HUES48 (cell line): Measurements from ENCODE around the gene NHSL2.

Source experiments
- H3K27ac ChIP-seq: one replicate; pipeline ENCODE4 v1.7.0; 2013; ENCODE audit warnings: low read depth, low read length, inconsistent platforms
- H3K27me3 ChIP-seq: 2 replicates; pipeline ENCODE4 v1.6.1; 2013; ENCODE audit warnings: mild to moderate bottlenecking, low read length; ENCODE audit not compliant: control insufficient read depth, insufficient read depth
- H3K36me3 ChIP-seq: 2 replicates; pipeline ENCODE4 v1.6.1; 2013; ENCODE audit warnings: low read length; ENCODE audit not compliant: control insufficient read depth, insufficient read depth
- H3K4me1 ChIP-seq: 2 replicates; pipeline ENCODE4 v1.6.1; 2013; ENCODE audit warnings: mild to moderate bottlenecking, low read length; ENCODE audit not compliant: control insufficient read depth, insufficient read depth
- H3K4me3 ChIP-seq: 2 replicates; pipeline ENCODE4 v1.5.1; 2013; ENCODE audit warnings: mild to moderate bottlenecking, low read depth, low read length
- H3K9ac ChIP-seq: 2 replicates; pipeline ENCODE4 v1.6.1; 2013; ENCODE audit warnings: mild to moderate bottlenecking, low read depth, low read length, moderate library complexity
- H3K9me3 ChIP-seq: 2 replicates; pipeline ENCODE4 v1.6.1; 2013; ENCODE audit warnings: low read length; ENCODE audit not compliant: control insufficient read depth, insufficient read depth

Gene NHSL2

DNA sequence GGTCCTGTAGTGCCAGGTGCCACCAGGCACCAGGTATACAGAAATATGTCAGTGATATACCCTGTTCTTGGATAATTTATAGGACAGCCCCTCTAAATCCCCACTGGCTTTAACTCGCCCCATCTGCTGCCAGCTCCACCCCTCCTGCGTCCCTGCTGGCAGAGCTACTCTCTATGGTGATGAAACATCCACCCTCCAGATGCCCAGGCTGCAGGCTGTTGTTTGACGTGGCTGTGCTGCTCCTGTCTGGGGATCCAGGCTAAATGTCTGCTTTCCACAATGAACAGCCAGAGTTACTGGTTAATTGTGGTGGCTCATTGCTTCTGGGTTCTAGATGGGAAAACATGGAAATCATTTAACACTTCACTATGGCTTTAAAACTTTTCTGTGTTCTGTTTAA is 12.9 kb downstream of the NHSL2 start:
- no peaks in the 10 kb centered on the region for H3K27me3 ChIP-seq
- H3K4me3 ChIP-seq, result no peak overlapping the region
- no peak overlapping the region for H3K27ac ChIP-seq
- H3K36me3 ChIP-seq, result no peaks in the 10 kb centered on the region
- peaks cover 25% of the 10 kb centered on the region for H3K4me1 ChIP-seq
- peaks cover 9% of the 10 kb centered on the region for H3K9me3 ChIP-seq
- H3K9ac ChIP-seq, result no peak overlapping the region

DNA sequence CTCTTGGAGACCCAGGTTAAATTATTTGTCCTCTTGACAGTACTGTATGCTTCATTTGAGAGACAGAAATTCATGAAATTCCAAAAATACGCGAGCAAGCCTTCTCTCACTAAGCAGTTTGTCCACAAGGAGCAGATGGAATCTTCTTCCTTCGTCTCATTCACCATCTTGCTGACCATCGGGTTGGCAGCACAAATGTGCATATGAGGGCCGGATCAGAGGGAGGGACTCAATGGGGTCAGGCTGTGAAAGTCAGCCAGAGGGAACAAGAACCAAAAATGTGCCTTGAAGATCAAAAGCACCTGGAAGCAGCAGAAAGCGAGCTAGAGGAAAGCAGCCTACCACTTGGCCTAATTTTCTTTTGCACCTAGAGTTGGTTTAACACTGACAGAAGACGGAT is 16.4 kb downstream of the NHSL2 start:
- Histone ChIP-seq H3K9me3 (peaks cover 12% of the 10 kb centered on the region), H3K27ac (no peak overlapping the region), H3K4me3 (no peak overlapping the region), H3K36me3 (no peaks in the 10 kb centered on the region), H3K4me1 (peaks cover 11% of the 10 kb centered on the region; the same call in 1 of the 2 replicates), H3K27me3 (no peaks in the 10 kb centered on the region), H3K9ac (no peak overlapping the region)

DNA sequence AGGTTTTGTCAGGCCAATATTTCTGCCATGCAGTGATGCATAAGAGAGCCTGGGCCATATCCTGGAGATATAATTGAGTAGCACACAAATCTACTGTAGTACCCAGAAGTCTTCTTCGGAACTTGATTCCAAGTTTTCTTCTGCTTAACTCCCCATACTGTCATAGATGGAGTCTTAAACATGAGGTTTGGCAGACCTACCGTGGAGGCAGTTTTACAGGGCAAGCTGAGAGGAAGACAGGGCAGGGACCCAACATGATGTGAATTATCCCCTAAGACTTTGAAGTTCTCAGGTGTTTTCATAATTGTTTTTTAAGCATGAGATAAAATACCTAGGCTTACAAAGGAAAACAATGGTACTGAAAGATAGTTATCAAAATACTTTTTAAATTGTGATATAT is 18.2 kb downstream of the NHSL2 start:
- no peak overlapping the region for H3K27ac ChIP-seq
- H3K9me3 ChIP-seq, result peaks cover 12% of the 10 kb centered on the region
- no peaks in the 10 kb centered on the region for H3K36me3 ChIP-seq
- H3K4me3 ChIP-seq, result no peak overlapping the region
- H3K9ac ChIP-seq, result no peak overlapping the region
- no peaks in the 10 kb centered on the region for H3K27me3 ChIP-seq
- peaks cover 11% of the 10 kb centered on the region; the same call in 1 of the 2 replicates for H3K4me1 ChIP-seq

DNA sequence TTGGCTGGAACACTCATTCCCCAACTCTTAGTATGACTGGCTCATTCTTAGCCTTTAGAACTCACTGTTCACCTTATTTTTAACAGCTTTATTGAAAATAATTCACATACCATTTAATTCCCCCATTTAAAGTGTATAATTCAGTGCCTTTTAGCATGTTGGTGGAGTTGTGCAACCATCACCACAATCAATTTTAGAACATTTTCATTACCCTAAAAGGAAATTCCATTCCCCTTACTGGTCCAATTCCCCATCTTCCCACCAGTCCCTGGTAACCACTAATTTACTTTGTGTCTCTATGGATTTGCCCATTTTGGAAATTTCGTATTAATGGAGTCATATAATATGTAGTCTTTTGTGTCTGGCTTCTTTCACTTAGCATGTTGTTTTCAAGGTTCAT is 19.7 kb downstream of the NHSL2 start:
- Histone ChIP-seq H3K4me3 (no peak overlapping the region), H3K36me3 (no peaks in the 10 kb centered on the region), H3K27me3 (no peaks in the 10 kb centered on the region), H3K9me3 (peaks cover 12% of the 10 kb centered on the region), H3K27ac (no peak overlapping the region), H3K4me1 (peaks cover 10% of the 10 kb centered on the region), H3K9ac (no peak overlapping the region)

DNA sequence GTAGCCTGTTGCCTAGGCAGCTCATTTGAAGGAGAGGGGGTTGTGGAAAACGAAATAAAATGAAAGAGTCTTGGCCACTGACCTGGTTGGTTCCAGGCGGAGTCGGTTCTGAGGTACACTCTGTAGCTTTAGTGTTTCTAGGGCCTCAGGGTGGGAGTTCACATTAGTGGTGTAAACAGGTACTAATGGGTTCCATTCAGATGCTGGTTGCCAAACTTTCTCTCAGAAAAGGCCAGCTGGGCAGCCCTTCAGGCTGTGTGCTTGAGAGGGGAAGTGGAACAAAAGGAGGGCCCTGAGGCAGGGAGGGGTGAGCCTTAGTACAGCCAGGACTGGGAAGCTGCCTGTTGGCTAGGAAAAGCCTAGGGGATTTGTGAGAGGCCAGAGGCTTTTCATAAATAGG is 24.8 kb downstream of the NHSL2 start:
- no peak overlapping the region for H3K4me3 ChIP-seq
- no peaks in the 10 kb centered on the region for H3K27me3 ChIP-seq
- H3K27ac ChIP-seq, result peak overlapping the region; percentile 69
- H3K9ac ChIP-seq, result no peak overlapping the region
- no peaks in the 10 kb centered on the region for H3K36me3 ChIP-seq
- peaks cover 15% of the 10 kb centered on the region for H3K4me1 ChIP-seq
- peaks cover 5% of the 10 kb centered on the region for H3K9me3 ChIP-seq

DNA sequence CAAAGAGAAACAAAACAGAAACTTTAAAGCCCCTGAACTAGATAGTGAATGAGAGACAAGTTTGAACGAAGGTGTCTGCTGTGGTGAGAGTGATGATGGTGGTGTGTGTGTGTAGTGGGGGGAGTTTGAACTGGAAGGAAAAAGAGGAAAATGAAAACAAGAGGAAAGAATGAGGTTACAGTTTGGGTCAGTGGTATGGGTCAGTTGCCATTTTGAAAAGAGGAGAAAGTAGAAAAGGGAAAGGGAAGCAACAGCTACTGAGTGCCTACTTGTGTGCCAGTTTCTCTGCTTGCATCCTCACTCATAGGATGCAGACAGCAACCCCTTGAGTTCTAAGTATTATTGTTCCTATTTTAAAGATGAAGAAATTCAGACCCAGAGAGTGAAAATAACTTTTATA is 26.0 kb downstream of the NHSL2 start:
- Histone ChIP-seq H3K36me3 (no peaks in the 10 kb centered on the region), H3K9ac (no peak overlapping the region), H3K27ac (no peak overlapping the region), H3K27me3 (no peaks in the 10 kb centered on the region), H3K9me3 (peaks cover 5% of the 10 kb centered on the region), H3K4me1 (peaks cover 19% of the 10 kb centered on the region), H3K4me3 (no peak overlapping the region)

DNA sequence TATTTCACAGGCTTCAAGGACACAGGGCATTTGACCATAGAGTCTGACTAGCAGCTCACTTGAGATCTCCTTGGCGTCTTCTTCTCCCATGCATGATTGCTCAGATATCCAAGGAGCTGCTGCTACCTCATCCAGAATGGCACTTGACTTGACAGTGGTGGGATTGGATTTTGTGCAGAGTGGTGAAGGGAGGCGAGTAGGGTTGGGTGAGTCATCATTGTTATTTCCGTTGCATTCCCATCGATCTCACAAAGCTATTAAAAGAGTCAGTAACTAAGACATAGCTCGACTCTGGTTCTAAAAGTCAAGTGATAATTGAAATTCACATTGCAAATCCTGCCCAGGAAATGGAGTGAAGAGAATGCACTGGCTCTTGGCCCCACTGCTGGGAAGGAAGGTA is 27.7 kb downstream of the NHSL2 start:
- no peak overlapping the region for H3K9ac ChIP-seq
- H3K4me1 ChIP-seq, result peaks cover 30% of the 10 kb centered on the region
- H3K27ac ChIP-seq, result no peak overlapping the region
- H3K9me3 ChIP-seq, result peaks cover 5% of the 10 kb centered on the region
- H3K27me3 ChIP-seq, result no peaks in the 10 kb centered on the region
- H3K4me3 ChIP-seq, result no peak overlapping the region
- no peaks in the 10 kb centered on the region for H3K36me3 ChIP-seq

DNA sequence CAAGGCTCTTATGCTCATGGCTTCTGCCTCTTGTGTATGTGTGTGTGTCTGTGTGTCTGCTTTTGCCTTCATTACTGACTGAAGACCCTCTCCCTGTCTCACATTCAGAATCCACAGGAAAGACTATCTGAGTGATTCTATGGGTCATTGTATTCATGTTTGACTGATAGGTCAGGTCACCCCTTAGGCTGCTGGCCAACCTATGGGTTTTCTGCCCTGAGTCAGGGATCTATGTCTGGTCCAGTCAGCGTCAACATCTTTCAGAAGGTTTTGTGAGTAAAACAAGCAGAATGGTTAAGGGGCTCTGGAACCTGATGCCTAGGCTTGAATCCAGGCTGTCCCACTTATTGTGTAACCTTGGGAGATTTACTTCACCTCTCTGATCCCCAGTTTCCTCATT is 30.5 kb downstream of the NHSL2 start:
- no peaks in the 10 kb centered on the region for H3K27me3 ChIP-seq
- H3K9me3 ChIP-seq, result peaks cover 5% of the 10 kb centered on the region
- H3K9ac ChIP-seq, result no peak overlapping the region
- H3K27ac ChIP-seq, result no peak overlapping the region
- no peak overlapping the region for H3K4me3 ChIP-seq
- no peaks in the 10 kb centered on the region for H3K36me3 ChIP-seq
- H3K4me1 ChIP-seq, result peaks cover 23% of the 10 kb centered on the region

DNA sequence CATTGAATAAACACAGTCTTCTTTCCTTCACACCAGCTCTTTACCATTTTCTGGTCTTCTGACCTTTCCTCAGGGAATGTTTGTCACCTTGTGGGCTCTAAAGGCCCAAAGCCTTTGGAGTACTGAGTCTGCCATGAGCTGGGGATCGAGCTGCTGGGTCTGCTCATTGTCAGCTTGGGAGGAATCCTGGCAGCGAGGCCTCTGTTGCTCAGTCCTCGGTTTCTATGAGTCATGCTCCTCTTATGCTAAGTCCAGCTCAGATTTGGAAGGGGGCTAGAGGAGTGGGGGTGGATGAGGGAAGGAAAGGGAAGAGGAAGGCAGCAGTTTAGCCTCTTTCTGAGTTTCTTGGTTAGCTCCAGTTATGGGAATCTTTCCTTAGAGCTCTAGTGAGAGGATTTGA is 31.1 kb downstream of the NHSL2 start:
- peak overlapping the region; percentile 66 for H3K27ac ChIP-seq
- H3K4me1 ChIP-seq, result peaks cover 22% of the 10 kb centered on the region
- H3K4me3 ChIP-seq, result no peak overlapping the region
- no peaks in the 10 kb centered on the region for H3K27me3 ChIP-seq
- H3K9me3 ChIP-seq, result peaks cover 5% of the 10 kb centered on the region
- no peaks in the 10 kb centered on the region for H3K36me3 ChIP-seq
- no peak overlapping the region for H3K9ac ChIP-seq

DNA sequence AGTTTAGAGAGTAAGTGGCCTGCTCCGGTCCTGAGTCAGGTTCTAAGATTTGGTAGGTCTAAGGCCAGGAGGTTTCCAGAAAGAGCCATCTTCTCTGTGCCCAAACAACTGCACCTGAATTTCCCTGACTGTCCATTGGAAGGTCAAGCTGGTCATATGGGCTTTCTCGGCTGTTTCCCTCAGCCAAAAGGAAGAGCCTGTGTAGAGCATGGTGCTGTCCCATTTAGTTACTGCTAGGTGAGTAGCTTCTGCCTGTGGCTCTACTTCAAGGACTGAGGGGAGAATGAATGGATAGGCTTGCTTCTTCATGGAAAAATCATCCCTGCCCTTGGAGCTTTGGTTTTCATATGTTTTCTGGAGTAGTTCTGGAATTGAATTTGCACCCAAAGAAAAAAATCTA is 33.7 kb downstream of the NHSL2 start:
- Histone ChIP-seq H3K27me3 (no peaks in the 10 kb centered on the region), H3K9me3 (peaks cover 11% of the 10 kb centered on the region), H3K36me3 (no peaks in the 10 kb centered on the region), H3K27ac (no peak overlapping the region), H3K4me1 (peaks cover 22% of the 10 kb centered on the region), H3K4me3 (no peak overlapping the region), H3K9ac (no peak overlapping the region)

DNA sequence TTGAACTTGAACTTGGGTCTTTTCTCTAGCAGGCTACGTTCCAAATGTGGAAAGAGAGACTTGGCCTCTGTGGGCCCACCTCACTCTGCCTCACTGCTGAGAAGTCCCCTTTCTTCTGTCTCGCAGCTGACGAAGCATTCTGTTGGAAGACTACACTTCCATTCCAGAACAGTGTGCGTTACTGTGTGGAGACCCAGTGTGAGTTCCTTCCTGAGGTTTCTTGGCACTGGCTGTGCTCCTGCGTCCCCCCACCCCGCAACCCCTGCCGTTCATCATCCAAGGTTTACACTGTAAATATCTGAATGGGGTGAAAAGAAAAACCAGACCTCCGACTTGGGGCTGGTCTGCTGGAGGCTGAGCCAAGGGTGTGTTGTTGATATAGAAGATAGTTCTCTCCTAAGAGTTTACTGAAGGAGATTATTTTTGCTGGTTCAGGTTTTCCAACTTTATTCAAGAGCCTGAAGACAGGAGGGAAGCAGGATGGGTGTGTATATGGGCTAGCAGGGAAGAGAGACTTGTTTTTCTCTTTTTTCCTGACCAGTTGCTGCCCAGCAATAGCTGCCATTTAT is 34.7 kb downstream of the NHSL2 start:
- H3K27me3 ChIP-seq, result no peaks in the 10 kb centered on the region
- peaks cover 8% of the 10 kb centered on the region; the same call in 1 of the 2 replicates for H3K9me3 ChIP-seq
- H3K9ac ChIP-seq, result no peak overlapping the region
- H3K27ac ChIP-seq, result no peak overlapping the region
- H3K4me3 ChIP-seq, result no peak overlapping the region
- H3K36me3 ChIP-seq, result no peaks in the 10 kb centered on the region
- peaks cover 22% of the 10 kb centered on the region for H3K4me1 ChIP-seq

DNA sequence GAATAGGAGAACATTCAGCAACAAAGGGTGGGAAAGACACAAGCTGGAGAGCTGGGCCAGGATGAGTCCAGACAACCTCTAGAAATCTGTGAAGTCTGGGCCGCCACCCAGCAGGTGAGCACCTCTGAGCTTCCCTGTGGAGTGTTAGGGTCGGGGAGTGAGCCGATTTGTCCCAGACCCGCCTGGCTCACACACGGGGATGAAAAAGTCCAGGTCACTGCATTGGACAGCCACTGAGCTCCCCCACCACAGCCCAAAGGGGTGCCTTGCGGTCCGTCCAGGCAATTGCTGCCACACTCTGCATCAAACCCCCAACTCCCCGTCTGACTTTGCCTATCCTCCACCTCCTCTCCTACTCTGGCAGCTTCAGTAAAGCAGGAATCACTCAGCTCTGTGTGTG is 38.7 kb downstream of the NHSL2 start:
- Histone ChIP-seq H3K27ac (no peak overlapping the region), H3K36me3 (no peaks in the 10 kb centered on the region), H3K4me1 (peaks cover 27% of the 10 kb centered on the region), H3K4me3 (no peak overlapping the region), H3K9me3 (peaks cover 8% of the 10 kb centered on the region; the same call in 1 of the 2 replicates), H3K27me3 (no peaks in the 10 kb centered on the region), H3K9ac (no peak overlapping the region)
